WERI-Rb-1 (cell line): ENCODE measurements around the gene CLHC1.
"Not testable (repeated sequence)": the region's sequence is repeated elsewhere in the genome, so short reads cannot be mapped to it uniquely, and the experiment has no call there.

Experiments used
- DNase-seq: peaks from one replicate; pipeline ENCODE4 v3.0.0-alpha.2; 2020
- H3K27ac ChIP-seq: fragments of 250-450 bp; sonication (Bioruptor Pico); 2 replicates; pipeline ENCODE4 v1.5.1; 2020; ENCODE audit warnings: mild to moderate bottlenecking, moderate library complexity
- H3K27me3 ChIP-seq: fragments of 250-450 bp; sonication (Bioruptor Pico); 2 replicates; pipeline ENCODE4 v1.5.1; 2021; ENCODE audit warnings: mild to moderate bottlenecking, low read depth, moderate library complexity; ENCODE audit not compliant: insufficient read depth, severe bottlenecking
- H3K36me3 ChIP-seq: fragments of 250-450 bp; sonication (Bioruptor Pico); 2 replicates; pipeline ENCODE4 v1.5.1; 2020; ENCODE audit warnings: mild to moderate bottlenecking, moderate library complexity
- H3K4me3 ChIP-seq: 2 replicates; pipeline ENCODE4 v1.5.1; 2011; ENCODE audit warnings: low read depth, mild to moderate bottlenecking, control low read depth, low read length
- H3K9me3 ChIP-seq: fragments of 250-450 bp; sonication (Bioruptor Pico); 2 replicates; pipeline ENCODE4 v1.5.1; 2021; ENCODE audit warnings: mild to moderate bottlenecking, moderate library complexity; ENCODE audit not compliant: severe bottlenecking
- TF ChIP-seq, protein P1 (sequence below): IDR thresholded peaks from 2 replicates; pipeline ENCODE4 v1.5.1; 2011; ENCODE audit warnings: low read depth, mild to moderate bottlenecking, control low read depth, inconsistent platforms, low read length

Gene CLHC1

DNA sequence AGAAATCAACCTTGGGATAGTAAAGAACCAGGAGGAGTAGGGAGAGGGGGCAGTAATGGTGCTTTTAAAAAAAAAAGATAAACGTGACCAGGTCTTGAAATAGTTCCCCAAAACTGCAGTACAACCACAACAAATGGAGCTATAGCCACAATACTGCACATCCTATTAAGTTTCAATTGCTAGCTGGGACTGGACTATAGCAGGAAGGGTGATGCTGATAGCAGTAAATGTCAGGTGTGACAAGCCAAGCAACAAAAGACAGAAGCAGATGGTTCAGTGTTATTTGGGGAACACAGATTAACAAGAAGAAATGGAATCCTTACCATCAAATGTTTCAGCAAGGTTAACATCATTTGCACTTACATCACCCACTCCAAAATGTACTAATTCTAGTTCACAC lies 10.5 kb upstream of the CLHC1 start:
- DNase-seq: no peak
- no peaks in the 10 kb centered on the region for H3K27me3 ChIP-seq
- H3K36me3 ChIP-seq: peaks cover 64% of the 10 kb centered on the region
- no peak overlapping the region for H3K27ac ChIP-seq
- no peaks in the 10 kb centered on the region for H3K9me3 ChIP-seq
- no peak overlapping the region for H3K4me3 ChIP-seq
- TF ChIP-seq, protein P1, sequence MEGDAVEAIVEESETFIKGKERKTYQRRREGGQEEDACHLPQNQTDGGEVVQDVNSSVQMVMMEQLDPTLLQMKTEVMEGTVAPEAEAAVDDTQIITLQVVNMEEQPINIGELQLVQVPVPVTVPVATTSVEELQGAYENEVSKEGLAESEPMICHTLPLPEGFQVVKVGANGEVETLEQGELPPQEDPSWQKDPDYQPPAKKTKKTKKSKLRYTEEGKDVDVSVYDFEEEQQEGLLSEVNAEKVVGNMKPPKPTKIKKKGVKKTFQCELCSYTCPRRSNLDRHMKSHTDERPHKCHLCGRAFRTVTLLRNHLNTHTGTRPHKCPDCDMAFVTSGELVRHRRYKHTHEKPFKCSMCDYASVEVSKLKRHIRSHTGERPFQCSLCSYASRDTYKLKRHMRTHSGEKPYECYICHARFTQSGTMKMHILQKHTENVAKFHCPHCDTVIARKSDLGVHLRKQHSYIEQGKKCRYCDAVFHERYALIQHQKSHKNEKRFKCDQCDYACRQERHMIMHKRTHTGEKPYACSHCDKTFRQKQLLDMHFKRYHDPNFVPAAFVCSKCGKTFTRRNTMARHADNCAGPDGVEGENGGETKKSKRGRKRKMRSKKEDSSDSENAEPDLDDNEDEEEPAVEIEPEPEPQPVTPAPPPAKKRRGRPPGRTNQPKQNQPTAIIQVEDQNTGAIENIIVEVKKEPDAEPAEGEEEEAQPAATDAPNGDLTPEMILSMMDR: no peak

DNA sequence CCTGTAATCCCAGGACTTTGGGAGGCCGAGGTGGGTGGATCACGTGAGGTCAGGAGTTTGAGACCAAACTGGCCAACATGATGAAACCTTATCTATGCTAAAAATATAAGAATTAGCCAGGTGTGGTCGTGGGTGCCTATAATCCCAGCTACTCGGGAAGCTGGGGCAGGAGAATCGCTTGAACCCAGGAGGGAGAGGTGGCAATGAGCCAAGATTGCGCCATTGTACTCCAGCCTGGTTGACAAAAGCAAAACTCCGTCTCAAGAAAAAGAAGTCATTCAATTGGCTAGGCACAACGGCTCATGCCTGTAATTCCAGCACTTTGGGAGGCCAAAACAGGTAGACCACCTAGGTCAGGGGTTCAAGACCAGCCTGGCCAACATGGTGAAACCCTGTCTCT lies 9.5 kb upstream of the CLHC1 start:
- H3K36me3 ChIP-seq: peaks cover 67% of the 10 kb centered on the region
- DNase-seq, H3K4me3 ChIP-seq, H3K9me3 ChIP-seq, H3K27me3 ChIP-seq, H3K27ac ChIP-seq: not testable (repeated sequence)

GRCh38 chr2:55239656-55240222 lies 7.6 kb upstream of the CLHC1 start:
- Histone ChIP-seq H3K4me3 (no peak overlapping the region), H3K27me3 (no peaks in the 10 kb centered on the region), H3K9me3 (no peaks in the 10 kb centered on the region), H3K27ac (no peak overlapping the region), H3K36me3 (peaks cover 66% of the 10 kb centered on the region)
- TF ChIP-seq, protein P1: no peak
- no peak for DNase-seq

DNA sequence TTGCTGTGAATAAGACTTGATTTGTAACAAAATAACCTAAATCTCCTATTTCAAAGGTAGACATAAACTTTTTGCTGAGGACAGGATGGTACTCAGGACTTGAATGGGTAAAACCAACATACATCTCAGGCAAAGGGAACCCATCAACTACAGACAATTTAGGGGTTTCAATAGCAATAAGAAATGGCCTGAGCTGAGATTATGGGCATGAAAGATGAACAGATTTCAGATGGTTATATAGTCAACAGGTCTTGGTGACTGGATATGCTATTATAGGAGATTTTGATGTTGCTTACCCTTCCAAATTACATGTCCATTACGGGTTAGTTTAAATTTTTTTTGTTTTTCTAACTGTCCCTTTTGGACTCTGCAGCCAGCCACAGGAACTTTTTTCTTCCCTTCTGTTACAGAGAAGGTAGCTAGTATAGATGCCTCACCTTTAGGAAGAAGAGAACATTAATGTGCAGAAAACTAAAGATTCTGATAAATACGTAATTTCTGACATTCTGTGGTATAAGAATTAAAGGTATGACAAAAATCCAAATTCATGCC lies 5.0 kb upstream of the CLHC1 start:
- Histone ChIP-seq H3K4me3 (no peak overlapping the region), H3K36me3 (peaks cover 65% of the 10 kb centered on the region), H3K27me3 (no peaks in the 10 kb centered on the region), H3K27ac (no peak overlapping the region), H3K9me3 (no peaks in the 10 kb centered on the region)
- TF ChIP-seq, protein P1: no peak
- no peak for DNase-seq

GRCh38 chr2:55235724-55236538 lies 3.8 kb upstream of the CLHC1 start:
- TF ChIP-seq, protein P1: no peak
- peaks cover 65% of the 10 kb centered on the region for H3K36me3 ChIP-seq
- no peak overlapping the region for H3K27ac ChIP-seq
- H3K4me3 ChIP-seq: no peak overlapping the region
- DNase-seq: no peak
- H3K27me3 ChIP-seq: no peaks in the 10 kb centered on the region
- no peaks in the 10 kb centered on the region for H3K9me3 ChIP-seq

GRCh38 chr2:55233658-55233940 lies 1.5 kb upstream of the CLHC1 start:
- Histone ChIP-seq H3K27ac (no peak overlapping the region), H3K27me3 (no peaks in the 10 kb centered on the region)

More at GRCh38 chr2:55233658-55233940, 1.5 kb upstream of the CLHC1 start:
- DNase-seq: no peak
- H3K9me3 ChIP-seq: no peaks in the 10 kb centered on the region
- peak overlapping the region; percentile 82 for H3K4me3 ChIP-seq
- peaks cover 53% of the 10 kb centered on the region for H3K36me3 ChIP-seq
- TF ChIP-seq, protein P1: no peak
